Activated T-cell treated with anti-CD3 and anti-CD28 coated beads, Interleukin-2, amount 50 U/mL, for 4 hours (primary cell): ENCODE results near the gene PRAMEF10. TPM values are rescaled to one million over a fixed set of nuclear protein-coding genes. Genes with fewer than 3 reads are reported as not detected.

Experiments used
- total RNA-seq, 3 donors: library from RNA; stranded (reverse); gene quantifications; one replicate each; pipeline ENCODE4 v1.2.1, GENCODE V29; 2021

PRAMEF10 gene
- total RNA-seq, 3 donors from 2014 or later = not detected

Other genes with a start within 250 kb of the PRAMEF10 start
- not detected for gene AADACL3, start 182.2 kb downstream of the PRAMEF10 start, total RNA-seq
- gene CFAP107, start 152.1 kb downstream of the PRAMEF10 start, total RNA-seq = not detected
- not detected for gene PRAMEF12, start 124.5 kb downstream of the PRAMEF10 start, total RNA-seq
- not detected for gene PRAMEF1, start 106.9 kb downstream of the PRAMEF10 start, total RNA-seq
- gene PRAMEF11, start 66.9 kb downstream of the PRAMEF10 start, total RNA-seq = not detected
- gene HNRNPCL1, start 49.5 kb downstream of the PRAMEF10 start, total RNA-seq = not detected
- not detected for gene PRAMEF2, start 41.2 kb downstream of the PRAMEF10 start, total RNA-seq
- not detected for gene PRAMEF4, start 12.1 kb downstream of the PRAMEF10 start, total RNA-seq
- gene PRAMEF7, start 18.3 kb upstream of the PRAMEF10 start, total RNA-seq = not detected
- not detected for gene PRAMEF6, start 49.3 kb upstream of the PRAMEF10 start, total RNA-seq
- gene PRAMEF27, start 158.3 kb upstream of the PRAMEF10 start, total RNA-seq = not detected
- gene HNRNPCL3, start 162.5 kb upstream of the PRAMEF10 start, total RNA-seq = not detected
- gene PRAMEF25, start 172.5 kb upstream of the PRAMEF10 start, total RNA-seq = not detected
- gene HNRNPCL2, start 218.6 kb upstream of the PRAMEF10 start, total RNA-seq = not detected